ENCODE measurements around the gene C19orf85.

GRCh38 chr19:55441692-55442321 lies 22.7 kb downstream of the C19orf85 start:
- no peak for TF ChIP-seq CTCF (IDR thresholded peaks at IDR 0.05)
- TF ChIP-seq POLR2A (IDR thresholded peaks at IDR 0.05), result no peak
- no peak for TF ChIP-seq POLR2AphosphoS5 (IDR thresholded peaks at IDR 0.05)
